Brain pericyte (primary cell): ENCODE measurements around the gene ATP1B3.
"Not testable (repeated sequence)": the region's sequence is repeated elsewhere in the genome, so short reads cannot be mapped to it uniquely, and the experiment has no call there.

ENCODE experiments used
- DNase-seq: peaks from one replicate; pipeline ENCODE4 v3.0.0-alpha.2; 2012; ENCODE audit warnings: low read depth, low spot score

ATP1B3 gene

GRCh38 chr3:141860766-141861513, 15.5 kb upstream of the ATP1B3 start:
- DNase-seq = no peak

DNA sequence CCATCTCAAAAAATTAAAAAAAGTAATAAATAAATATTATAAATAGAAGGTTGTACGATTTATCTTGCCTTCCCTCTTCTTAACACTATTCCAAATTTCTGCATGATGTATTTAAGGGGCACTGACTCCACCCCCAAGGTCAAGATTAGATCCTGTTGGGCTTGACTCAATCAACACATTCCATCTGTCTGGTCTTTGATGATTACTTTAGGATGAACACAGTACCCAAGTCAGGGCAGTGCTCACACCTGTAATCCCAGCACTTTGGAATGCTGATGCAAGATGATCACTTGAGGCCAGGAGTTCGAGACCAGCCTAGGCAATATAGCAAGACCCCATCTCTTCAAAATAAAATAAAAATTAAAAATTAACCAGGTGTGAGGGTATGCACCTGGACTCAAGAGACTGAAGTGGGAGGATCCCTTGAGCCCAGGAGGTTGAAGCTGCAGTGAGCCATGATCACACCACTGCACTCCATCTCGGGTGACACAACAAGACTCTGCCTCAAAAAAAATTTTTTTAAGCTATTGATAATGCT, 14.1 kb upstream of the ATP1B3 start:
- DNase-seq = no peak

DNA sequence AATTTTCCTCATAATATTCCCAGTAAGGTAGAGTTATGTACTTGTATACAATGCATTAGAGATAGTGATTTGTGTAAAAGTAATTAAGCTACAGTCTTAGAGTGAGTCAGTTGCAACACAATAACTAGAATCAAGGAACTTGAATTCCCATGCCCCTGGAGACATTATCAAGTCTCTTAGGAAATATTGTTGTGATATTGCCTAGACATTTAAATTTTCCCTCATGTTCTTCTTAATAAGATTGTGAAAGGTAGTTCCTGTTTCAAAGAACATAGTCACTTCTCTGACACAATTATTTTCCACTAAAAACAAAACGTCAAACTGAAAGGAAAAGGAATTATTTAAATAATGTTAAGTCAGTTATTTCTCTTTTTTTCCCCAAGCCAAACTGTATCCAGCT, 13.0 kb upstream of the ATP1B3 start:
- DNase-seq = no peak

DNA sequence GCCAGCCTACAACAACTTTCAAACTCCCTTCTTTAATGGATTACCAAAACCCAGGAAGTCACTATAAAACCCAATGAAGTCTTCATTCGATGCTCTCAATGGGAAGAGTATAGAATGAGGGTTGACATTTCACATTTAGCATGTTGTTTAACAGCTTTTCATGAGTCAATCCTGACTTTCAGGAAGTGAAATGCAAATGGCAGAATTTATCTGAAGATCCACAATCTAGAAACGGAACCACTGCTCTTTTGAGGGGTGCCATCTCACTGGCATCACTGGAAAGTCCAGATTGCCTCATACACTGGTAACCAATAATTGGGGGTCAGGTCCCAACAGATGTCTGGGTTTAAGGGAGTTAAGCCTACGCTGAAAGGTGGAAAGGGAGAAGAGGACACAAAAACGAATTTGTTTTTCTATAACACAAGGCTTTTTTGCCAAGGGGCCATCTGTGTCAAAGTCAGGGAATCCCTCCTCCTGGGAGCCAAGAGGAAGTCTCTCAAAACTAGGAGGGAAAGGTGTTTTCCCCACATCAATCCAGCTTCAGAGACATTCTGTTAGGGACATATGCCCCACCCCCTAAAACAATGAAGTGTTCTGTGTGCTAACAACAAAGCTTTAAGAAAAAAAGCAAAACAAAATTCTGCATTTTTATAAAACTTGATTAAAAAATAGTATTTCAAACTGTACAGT, 12.0 kb upstream of the ATP1B3 start:
- DNase-seq = no peak

DNA sequence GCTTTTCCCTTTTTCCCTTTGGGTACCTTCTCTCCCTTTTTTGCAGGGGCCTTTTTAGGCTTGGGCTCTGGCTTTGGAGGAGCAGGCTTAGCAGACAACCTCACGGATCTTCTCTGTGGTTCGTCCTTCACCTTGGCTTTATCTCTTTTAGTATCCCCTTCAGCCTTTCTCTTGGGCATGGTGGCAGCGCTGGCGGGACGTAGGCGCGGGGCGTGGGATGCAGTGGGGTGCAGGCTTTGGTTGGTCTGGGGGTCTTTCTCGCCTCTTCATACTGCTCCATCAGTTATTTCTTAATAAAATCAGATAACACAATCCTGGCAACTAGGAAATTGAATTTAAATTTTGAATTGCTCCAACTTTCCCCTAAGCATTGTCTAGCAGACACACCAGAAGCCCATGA, 11.3 kb upstream of the ATP1B3 start:
- DNase-seq = no peak

DNA sequence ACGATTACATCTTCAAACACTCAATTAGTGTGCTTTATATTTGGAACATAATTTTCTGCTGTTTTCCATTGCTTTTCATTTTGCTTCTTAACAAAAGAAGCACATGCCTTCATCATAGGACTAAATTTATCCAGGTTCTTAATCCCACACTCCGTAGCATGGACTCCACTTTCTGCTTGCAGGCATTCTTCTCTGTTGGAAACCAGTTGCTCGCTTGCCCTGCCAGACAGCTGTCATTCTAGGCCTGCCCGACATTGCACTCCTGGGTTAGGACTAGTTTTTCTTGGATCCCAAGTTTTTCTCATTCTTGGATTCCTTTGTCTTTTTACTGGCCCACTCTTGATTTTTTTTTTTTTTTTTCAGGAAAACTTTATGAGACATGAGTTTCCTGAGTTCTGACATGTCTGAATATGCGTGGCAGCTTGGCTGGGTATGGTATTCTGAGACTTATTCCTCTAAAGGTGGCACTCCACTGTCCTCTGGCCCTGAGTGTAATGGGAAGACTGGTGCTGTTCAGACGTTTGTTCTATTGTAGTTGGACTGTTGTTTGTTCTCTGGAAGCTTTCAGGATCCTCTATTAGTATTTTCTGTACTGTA, 6.3 kb upstream of the ATP1B3 start:
- no peak for DNase-seq

GRCh38 chr3:141875374-141875892, 1.0 kb upstream of the ATP1B3 start:
- peak; percentile 22 for DNase-seq

GRCh38 chr3:141875893-141876380, 506 bp upstream of the ATP1B3 start:
- DNase-seq = peak; percentile 60

DNA sequence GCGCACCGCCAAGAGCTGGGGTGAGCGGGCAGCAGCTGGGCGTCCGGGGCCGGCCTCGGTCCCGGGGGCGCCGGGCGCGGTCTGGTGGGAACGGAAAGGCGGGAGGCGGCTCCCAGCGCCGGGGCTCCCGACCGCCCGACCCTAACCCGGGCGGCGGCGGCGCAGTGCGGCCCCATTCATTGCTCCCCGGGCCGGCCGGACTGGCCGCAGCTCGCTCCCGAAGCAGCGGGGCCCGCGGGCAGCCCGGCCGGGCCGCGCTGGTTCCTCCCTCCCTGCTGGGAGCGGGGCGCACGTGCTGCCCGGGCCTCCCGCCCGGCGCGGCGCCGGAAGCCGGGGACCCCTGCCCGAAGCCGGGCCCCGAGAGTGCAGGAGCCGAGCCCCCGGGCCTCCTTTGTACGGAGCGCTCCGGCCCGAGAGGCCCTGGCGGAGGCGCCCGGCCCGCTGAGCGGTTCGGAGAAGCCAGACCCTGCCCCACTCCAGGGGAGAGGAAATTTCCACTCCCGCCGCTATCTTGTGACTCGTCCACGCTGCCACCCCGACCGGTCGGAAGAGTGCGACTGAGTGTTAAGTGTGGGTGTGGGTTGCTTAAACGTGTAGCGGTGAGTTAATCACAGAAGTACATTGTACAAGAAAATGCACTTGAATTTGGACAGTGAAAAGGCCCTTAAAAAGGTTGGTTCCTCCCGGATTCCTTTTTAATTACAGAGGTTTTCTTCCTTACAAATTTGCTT, 613 bp downstream of the ATP1B3 start:
- DNase-seq = no peak

DNA sequence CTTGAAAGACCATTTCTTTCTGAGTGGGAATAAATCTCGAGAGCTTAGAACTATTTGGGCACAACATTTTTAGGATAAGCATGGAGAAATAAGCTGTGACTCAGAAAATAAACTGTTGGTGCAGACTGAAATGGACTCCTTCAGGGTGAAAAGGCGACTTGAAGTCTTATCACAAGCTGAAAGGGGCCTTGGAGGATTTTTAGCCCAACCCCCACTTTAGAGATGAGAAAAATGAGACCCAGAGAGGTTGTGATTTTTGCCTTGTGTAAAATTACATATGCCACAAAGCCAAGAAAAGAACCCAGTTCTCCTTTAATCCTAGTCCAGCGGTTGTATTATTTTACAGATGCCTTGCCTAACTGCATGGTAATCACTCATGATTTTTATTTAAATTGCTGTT, 1.5 kb downstream of the ATP1B3 start:
- no peak for DNase-seq

- no peak for DNase-seq
Measured at GRCh38 chr3:141878326-141878725, 1.9 kb downstream of the ATP1B3 start.

DNA sequence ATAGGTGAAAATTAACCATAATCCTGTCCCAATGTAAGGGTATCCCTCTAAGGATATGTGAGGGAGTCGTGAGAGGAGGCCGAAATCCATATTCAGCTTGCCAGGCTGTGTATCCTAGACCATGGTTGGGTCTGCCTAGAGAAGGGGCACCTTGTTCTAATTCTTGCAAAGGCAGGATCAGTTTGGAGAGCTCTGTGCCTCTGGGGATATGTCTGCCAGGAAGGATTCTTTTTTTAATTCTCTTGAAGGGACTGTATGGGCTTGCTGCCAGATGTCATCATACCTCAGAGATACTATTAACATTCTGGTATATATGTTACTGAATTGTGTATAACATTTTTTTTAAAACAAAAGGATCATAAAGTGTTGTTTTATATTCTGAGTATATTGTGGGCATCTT, 2.4 kb downstream of the ATP1B3 start:
- no peak for DNase-seq

DNA sequence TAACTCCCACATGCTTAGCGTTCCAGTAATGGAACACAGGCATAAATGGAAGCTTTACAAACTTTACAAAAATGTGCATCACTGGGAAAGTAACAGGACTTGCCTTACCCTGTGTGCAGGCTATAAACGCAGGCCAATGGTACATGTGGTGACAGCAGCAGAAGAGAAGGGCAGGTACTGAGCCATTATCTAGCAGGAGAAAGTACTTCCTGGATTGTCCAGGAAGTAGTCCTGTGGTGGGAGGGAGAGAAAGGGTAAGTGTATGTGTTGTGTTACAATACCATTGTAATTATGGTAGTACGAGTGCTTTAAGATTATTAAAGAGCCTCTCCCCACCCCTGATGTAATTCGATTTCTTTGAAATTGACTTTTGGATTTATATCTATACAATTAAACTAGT, 5.3 kb downstream of the ATP1B3 start:
- no peak for DNase-seq

DNA sequence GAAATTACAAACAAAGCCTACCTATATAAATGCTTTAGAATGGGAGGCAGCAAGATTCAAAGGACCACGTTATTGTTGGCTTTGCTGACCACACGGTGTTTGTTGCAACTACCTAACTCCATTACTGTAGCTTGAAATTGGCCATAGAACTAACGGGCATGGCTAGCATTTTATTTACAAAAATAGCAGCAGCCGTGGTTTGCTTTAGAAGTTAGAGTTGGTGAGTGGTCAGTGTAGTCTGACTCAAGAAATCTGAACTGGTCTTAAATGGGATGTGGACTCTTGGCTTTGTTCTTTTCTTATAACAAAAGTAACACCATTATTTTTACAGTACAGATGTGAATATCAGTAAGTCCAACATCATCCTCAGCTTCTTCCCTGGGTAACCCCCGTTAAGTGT, 10.6 kb downstream of the ATP1B3 start:
- no peak for DNase-seq

DNA sequence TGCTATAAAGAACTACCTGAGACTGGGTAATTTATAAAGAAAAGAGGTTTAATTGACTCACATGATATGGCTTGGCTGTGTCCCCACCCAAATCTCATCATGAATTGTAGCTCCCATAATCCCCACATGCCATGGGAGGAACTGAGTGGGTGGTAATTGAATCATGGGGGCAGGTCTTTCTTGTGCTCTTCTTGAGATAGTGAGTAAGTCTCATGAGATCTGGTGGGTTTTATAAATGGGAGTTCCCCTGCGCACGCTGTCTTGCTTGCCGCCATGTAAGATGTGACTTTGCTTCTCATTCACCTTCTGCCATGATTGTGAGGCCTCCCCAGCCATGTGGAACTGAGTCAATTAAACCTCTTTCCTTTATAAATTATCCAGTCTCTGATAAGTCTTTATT, 12.1 kb downstream of the ATP1B3 start:
- DNase-seq = not testable (repeated sequence)

GRCh38 chr3:141894524-141895176, 18.2 kb downstream of the ATP1B3 start:
- no peak for DNase-seq

DNA sequence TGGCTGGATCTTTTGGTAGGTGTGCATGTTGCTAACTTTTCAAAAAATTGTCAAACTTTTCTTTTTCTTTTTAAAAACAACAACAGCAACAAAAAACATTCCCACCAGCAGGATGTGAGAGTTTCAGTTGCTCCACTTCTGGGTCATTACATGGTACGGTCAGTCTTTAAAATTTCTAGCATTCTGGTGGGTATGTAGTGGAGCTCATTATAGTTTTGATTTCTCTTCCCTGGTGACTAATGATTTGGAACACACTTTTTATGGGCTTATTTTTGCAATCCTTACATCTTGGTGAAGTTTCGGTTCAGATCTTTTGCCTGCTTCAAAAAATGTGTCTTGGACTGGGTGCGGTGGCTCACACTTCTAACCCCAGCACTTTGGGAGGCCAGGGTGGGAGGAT, 19.3 kb downstream of the ATP1B3 start:
- DNase-seq = no peak

DNA sequence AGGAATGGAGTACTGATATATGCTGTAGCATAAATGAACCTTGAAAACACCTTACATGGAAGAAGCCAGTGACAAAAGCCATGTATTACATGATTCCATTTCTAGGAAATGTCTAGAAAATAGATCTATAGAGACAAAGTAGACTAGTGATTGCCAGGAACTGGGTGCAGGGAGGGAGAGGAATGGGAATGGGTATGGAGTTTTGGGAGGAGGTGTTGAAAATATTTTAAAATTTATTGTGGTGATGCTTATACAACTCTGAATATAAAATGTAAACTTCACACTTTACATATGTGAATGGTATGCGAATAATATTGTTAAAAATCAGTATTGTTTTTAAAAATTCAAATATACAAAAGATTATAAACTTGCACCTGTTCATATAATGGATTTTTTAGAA, 22.5 kb downstream of the ATP1B3 start:
- no peak for DNase-seq

GRCh38 chr3:141900343-141900742, 23.9 kb downstream of the ATP1B3 start:
- no peak for DNase-seq

GRCh38 chr3:141901914-141902313, 25.5 kb downstream of the ATP1B3 start:
- no peak for DNase-seq

DNA sequence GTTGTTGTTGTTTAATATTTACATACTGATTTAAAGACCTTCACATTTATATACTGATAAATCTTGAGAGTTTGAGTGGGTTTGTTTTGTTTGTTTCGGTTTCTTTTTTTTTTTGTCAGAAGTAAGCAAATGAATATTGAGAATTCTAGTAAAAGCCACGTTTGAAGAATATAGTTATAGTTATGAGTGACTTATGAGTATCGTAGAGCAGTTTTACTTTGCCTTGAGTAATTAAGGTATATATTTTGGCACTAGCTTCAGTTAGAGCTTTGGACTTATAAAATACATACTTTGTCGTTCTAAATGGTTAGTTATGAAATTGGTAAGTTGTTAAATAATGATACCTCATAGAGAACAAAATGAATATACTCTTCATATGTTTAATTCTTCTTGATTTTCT, 27.8 kb downstream of the ATP1B3 start:
- no peak for DNase-seq
